Erythroblast (primary cell): ENCODE data around the gene FBLN7.

Source experiments
- GATA1 ChIP-seq: IDR thresholded peaks from 2 replicates; pipeline ENCODE4 v1.6.1; 2011; ENCODE audit warnings: low read depth, mild to moderate bottlenecking, control low read depth, low read length, moderate library complexity
- POLR2A ChIP-seq: IDR thresholded peaks from 2 replicates; pipeline ENCODE4 v1.6.1; 2011; ENCODE audit warnings: mild to moderate bottlenecking, low read length

DNA sequence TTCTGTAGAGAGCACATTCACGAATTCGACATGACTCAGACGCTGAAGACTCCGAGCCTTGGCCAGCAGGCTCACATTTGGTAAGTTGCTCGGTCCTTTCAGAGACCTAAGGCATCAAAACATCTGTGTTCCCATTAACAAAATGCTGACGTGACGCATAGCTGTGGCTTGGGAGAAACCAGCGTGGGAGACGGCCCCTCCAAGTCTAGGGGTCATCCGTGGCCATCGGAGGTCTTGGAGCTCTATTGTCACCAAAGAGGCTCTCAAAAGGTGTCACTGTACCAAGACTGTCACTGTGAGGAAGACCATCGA, 14.9 kb downstream of the FBLN7 start:
- TF ChIP-seq POLR2A (no peak), GATA1 (no peak)
